H1 (cell line): ENCODE data around the gene RAET1L. TPM values are rescaled to one million over a fixed set of nuclear protein-coding genes. Genes with fewer than 3 reads are reported as not detected.

Experiments used
- CTCF ChIA-PET: fragments of 300-600 bp; sonication (Branson Sonifier 250); formaldehyde crosslinking; loops from one replicate; lab custom pipeline; 2021; ENCODE audit not compliant: partially characterized antibody; lab: Charles Lee
- POLR2A ChIA-PET: fragments of 300-600 bp; sonication (Branson Sonifier 250); formaldehyde crosslinking; loops from one replicate; lab custom pipeline; 2021; ENCODE audit warnings: inconsistent platforms; ENCODE audit not compliant: partially characterized antibody; lab: Charles Lee
- DNase-seq, 2 experiments: peaks; one replicate each; pipeline versions ENCODE4 v3.0.0 to v3.0.0-alpha.2; 2010 to 2022; ENCODE audit warnings: low spot score in 2 of 2, low read depth in 1 of 2, mixed read lengths in 1 of 2
- FAIRE-seq: peaks from 2 replicates; lab custom pipeline; 2011; peaks lifted over from hg19 to GRCh38; lab: Jason Lieb, UNC
- H2AFZ ChIP-seq: 2 replicates; pipeline ENCODE4 v1.8.1; 2012; ENCODE audit warnings: low read length, inconsistent platforms
- H2AK5ac ChIP-seq: 2 replicates; pipeline ENCODE4 v1.6.1; 2013; ENCODE audit warnings: low read depth, low read length
- H2BK120ac ChIP-seq: replicated peaks from 2 replicates; pipeline ENCODE3; 2013; ENCODE audit warnings: low read depth, low read length, inconsistent platforms
- H2BK12ac ChIP-seq: 2 replicates; pipeline ENCODE4 v1.6.1; 2013; ENCODE audit warnings: low read depth, low read length
- H2BK15ac ChIP-seq: 2 replicates; pipeline ENCODE4 v1.6.1; 2013; ENCODE audit warnings: low read length
- H2BK20ac ChIP-seq: 2 replicates; pipeline ENCODE4 v1.6.1; 2013; ENCODE audit warnings: low read length
- H2BK5ac ChIP-seq: 2 replicates; pipeline ENCODE4 v1.6.1; 2013; ENCODE audit warnings: low read depth, low read length
- H3K14ac ChIP-seq: 2 replicates; pipeline ENCODE4 v1.6.1; 2013; ENCODE audit warnings: inconsistent platforms; ENCODE audit not compliant: insufficient read length
- H3K18ac ChIP-seq: 2 replicates; pipeline ENCODE4 v1.6.1; 2013; ENCODE audit warnings: low read length; ENCODE audit errors: extremely low read depth
- H3K23ac ChIP-seq: 2 replicates; pipeline ENCODE4 v1.6.1; 2013; ENCODE audit warnings: inconsistent platforms; ENCODE audit not compliant: insufficient read length
- H3K23me2 ChIP-seq: 2 replicates; pipeline ENCODE4 v1.6.1; 2013; ENCODE audit warnings: low read depth, low read length
- H3K27ac ChIP-seq: 2 replicates; pipeline ENCODE4 v1.6.1; 2011; ENCODE audit warnings: low read depth, low read length, inconsistent platforms
- H3K27me3 ChIP-seq, 4 experiments: replicated peaks in 1 of 4; 1 replicate in 1 of 4; 2 replicates in 3 of 4; pipeline versions ENCODE4 v1.6.1 to v1.8.1; 2011 to 2013; ENCODE audit warnings: low read length in 3 of 4, mild to moderate bottlenecking in 3 of 4, inconsistent platforms in 2 of 4, mixed read lengths in 2 of 4, moderate library complexity in 1 of 4; ENCODE audit not compliant: control insufficient read depth in 3 of 4, insufficient read depth in 3 of 4; ENCODE audit errors: extremely low read depth in 1 of 4
- H3K36me3 ChIP-seq, 4 experiments: 2 replicates each; pipeline versions ENCODE4 v1.6.1 to v1.8.1; 2011 to 2013; ENCODE audit warnings: mild to moderate bottlenecking in 4 of 4, low read length in 3 of 4, moderate library complexity in 2 of 4, control low read depth in 1 of 4, inconsistent platforms in 1 of 4; ENCODE audit not compliant: insufficient read depth in 4 of 4, control insufficient read depth in 2 of 4
- H3K4ac ChIP-seq: replicated peaks from 2 replicates; pipeline ENCODE3; 2013; ENCODE audit warnings: low read length, low read depth, mixed read lengths, inconsistent platforms; ENCODE audit not compliant: insufficient read length
- H3K4me1 ChIP-seq, 4 experiments: replicated peaks in 1 of 4; 1 replicate in 1 of 4; 2 replicates in 3 of 4; pipeline versions ENCODE4 v1.6.1 to v1.8.1; 2011 to 2013; ENCODE audit warnings: low read length in 3 of 4, inconsistent platforms in 2 of 4, mixed read lengths in 1 of 4; ENCODE audit not compliant: insufficient read depth in 4 of 4, control insufficient read depth in 3 of 4
- H3K4me2 ChIP-seq, 2 experiments: 2 replicates each; pipeline versions ENCODE4 v1.6.1 to v1.8.1; 2011 to 2013; ENCODE audit warnings: low read depth in 2 of 2, low read length in 2 of 2, control low read depth in 1 of 2, inconsistent platforms in 1 of 2, mild to moderate bottlenecking in 1 of 2; ENCODE audit not compliant: insufficient read depth in 1 of 2
- H3K4me3 ChIP-seq, 4 experiments: fragments of 200-600, 300-600 bp in 1 of 4; sonication (generic), shearing (Covaris generic), sonication (Bioruptor Twin) in 1 of 4; 2 replicates each; pipeline versions ENCODE4 v1.5.1 to v1.8.1; 2011 to 2016; ENCODE audit warnings: low read length in 4 of 4, low read depth in 3 of 4, control low read depth in 2 of 4, inconsistent platforms in 2 of 4, mild to moderate bottlenecking in 2 of 4, mixed read lengths in 1 of 4, moderate library complexity in 1 of 4; ENCODE audit not compliant: insufficient read depth in 2 of 4; ENCODE audit errors: extremely low read depth in 1 of 4
- H3K56ac ChIP-seq: replicated peaks from 2 replicates; pipeline ENCODE3; 2013; ENCODE audit warnings: low read depth, mild to moderate bottlenecking, mixed read lengths, low read length, inconsistent platforms; ENCODE audit not compliant: insufficient read length
- H3K79me1 ChIP-seq: 2 replicates; pipeline ENCODE4 v1.6.1; 2013; ENCODE audit warnings: low read depth, low read length, control low read depth
- H3K79me2 ChIP-seq, 2 experiments: 2 replicates each; pipeline versions ENCODE4 v1.6.1 to v1.8.1; 2012 to 2013; ENCODE audit warnings: low read length in 2 of 2, mild to moderate bottlenecking in 2 of 2, inconsistent platforms in 1 of 2; ENCODE audit not compliant: insufficient read depth in 2 of 2, control insufficient read depth in 1 of 2
- H3K9ac ChIP-seq, 4 experiments: replicated peaks in 1 of 4; 1 replicate in 1 of 4; 2 replicates in 3 of 4; pipeline versions ENCODE4 v1.6.1 to v1.8.1; 2011 to 2013; ENCODE audit warnings: low read depth in 3 of 4, low read length in 3 of 4, control low read depth in 2 of 4, mild to moderate bottlenecking in 2 of 4, moderate library complexity in 2 of 4, inconsistent platforms in 1 of 4; ENCODE audit errors: extremely low read depth in 1 of 4
- H3K9me3 ChIP-seq, 2 experiments: 2 replicates each; pipeline versions ENCODE4 v1.6.1 to v1.8.1; 2012 to 2013; ENCODE audit warnings: mild to moderate bottlenecking in 2 of 2, moderate library complexity in 2 of 2, control low read depth in 1 of 2, inconsistent platforms in 1 of 2, low read depth in 1 of 2, low read length in 1 of 2, mixed read lengths in 1 of 2; ENCODE audit not compliant: insufficient read depth in 2 of 2
- H4K20me1 ChIP-seq, 2 experiments: replicated peaks in 1 of 2; 2 replicates each; pipeline versions ENCODE3 to v1.8.1; 2011 to 2013; ENCODE audit warnings: inconsistent platforms in 2 of 2, low read length in 2 of 2, mild to moderate bottlenecking in 1 of 2; ENCODE audit not compliant: insufficient read depth in 2 of 2, control insufficient read depth in 1 of 2
- H4K5ac ChIP-seq: 2 replicates; pipeline ENCODE4 v1.6.1; 2013; ENCODE audit warnings: low read length, low read depth, mixed read lengths, inconsistent platforms; ENCODE audit not compliant: insufficient read length
- H4K8ac ChIP-seq: 2 replicates; pipeline ENCODE4 v1.8.0; 2013; ENCODE audit warnings: mild to moderate bottlenecking, moderate library complexity, low read length, inconsistent platforms; ENCODE audit not compliant: insufficient read depth; ENCODE audit errors: extremely low read depth
- H4K91ac ChIP-seq: replicated peaks from 2 replicates; pipeline ENCODE3; 2013; ENCODE audit warnings: low read length, mixed read lengths, inconsistent platforms; ENCODE audit not compliant: insufficient read length
- ASH2L ChIP-seq: fragments of 200-600, 300-600 bp; sonication (generic); IDR thresholded peaks from one replicate; pipeline ENCODE4 v1.7.1; 2017; ENCODE audit warnings: low read length
- ATF3 ChIP-seq: IDR thresholded peaks from 2 replicates; pipeline ENCODE4 v1.6.1; 2011; ENCODE audit warnings: low read depth, mild to moderate bottlenecking, low read length; ENCODE audit not compliant: insufficient read depth
- CEBPB ChIP-seq: IDR thresholded peaks from 2 replicates; pipeline ENCODE4 v1.6.1; 2012; ENCODE audit warnings: low read depth, low read length
- CHD1 ChIP-seq: IDR thresholded peaks from 2 replicates; pipeline ENCODE4 v1.6.1; 2012; ENCODE audit warnings: low read depth, low read length, improper control_type of control experiment
- CTCF ChIP-seq, 3 experiments: IDR thresholded peaks; 1 replicate in 2 of 3; 2 replicates in 1 of 3; pipeline versions ENCODE4 v1.5.1 to v1.6.1; 2011; ENCODE audit warnings: low read length in 3 of 3, mild to moderate bottlenecking in 3 of 3, inconsistent platforms in 2 of 3, low read depth in 1 of 3, moderate library complexity in 1 of 3; ENCODE audit not compliant: insufficient read depth in 1 of 3; ENCODE audit errors: control extremely low read depth in 1 of 3
- E2F6 ChIP-seq: IDR thresholded peaks from 2 replicates; pipeline ENCODE4 v1.6.1; 2012; ENCODE audit warnings: inconsistent platforms
- RXRA ChIP-seq: IDR thresholded peaks from 2 replicates; pipeline ENCODE4 v1.6.1; 2011; ENCODE audit warnings: low read depth, mild to moderate bottlenecking, low read length, moderate library complexity; ENCODE audit not compliant: insufficient read depth
- SIN3A ChIP-seq, 2 experiments: IDR thresholded peaks in 1 of 2; conservative IDR thresholded peaks in 1 of 2; 2 replicates each; pipeline ENCODE4 v1.6.1; 2011 to 2012; ENCODE audit warnings: low read length in 2 of 2, improper control_type of control experiment in 1 of 2, low read depth in 1 of 2, mild to moderate bottlenecking in 1 of 2
- SRF ChIP-seq: IDR thresholded peaks from 2 replicates; pipeline ENCODE4 v1.6.1; 2011; ENCODE audit warnings: mild to moderate bottlenecking, low read depth, low read length, moderate library complexity
- TAF7 ChIP-seq: optimal IDR thresholded peaks from 2 replicates; pipeline ENCODE3; 2011; ENCODE audit warnings: low read depth, mild to moderate bottlenecking, inconsistent platforms, low read length, moderate library complexity, borderline replicate concordance
- WGBS, 2 experiments: shearing (Covaris generic) in 1 of 2; methylation state at CpG; one replicate each; pipeline versions ENCODE4 v1.1.6 to v1.1.7; 2013 to 2015; ENCODE audit warnings: low lambda C conversion rate in 2 of 2, mixed read lengths in 2 of 2, inconsistent platforms in 1 of 2, low coverage in 1 of 2, missing lambda C conversion rate in 1 of 2; ENCODE audit not compliant: insufficient replicate concordance in 2 of 2, insufficient coverage in 1 of 2, insufficient read length in 1 of 2; ENCODE audit errors: extremely low coverage in 1 of 2, missing lambda C conversion rate in 1 of 2; 5-methylcytosine and 5-hydroxymethylcytosine counted together
- polyA plus RNA-seq, 7 experiments: library from polyadenylated mRNA; depleted of rRNA in 3 of 7; stranded (reverse) in 5 of 7; unstranded in 2 of 7; fragments of >200 nt in 5 of 7; fragments of 200-250 nt in 2 of 7; gene quantifications; 1 replicate in 5 of 7; 2 replicates in 1 of 7; 4 replicates in 1 of 7; pipeline versions ENCODE4 v1.2.1 to v1.2.3, GENCODE V29; 2011 to 2013; ENCODE audit warnings: missing spikeins in 2 of 7, mixed read lengths in 2 of 7
- total RNA-seq: library from RNA; stranded (reverse); fragmentation: NEBNext Ultra II Directional; extraction: Animal tissue kit (Norgen Biotek cat#: 25700); gene quantifications from 2 replicates; pipeline ENCODE4 v1.2.1, GENCODE V29; 2021

The RAET1L gene
- total and polyA plus RNA-seq, 2 of the 8 experiments (the other 6 are each of a cell fraction or from before 2014, with no cell fraction given), result not detected

- H3K23ac ChIP-seq, result no peak overlapping the region
- ChIA-PET CTCF (interaction anchor here (1.1 to 4.6 kb wide), 4 partner anchors 18 to 144 kb away, joined by 3 to 54 read pairs (median 6); no protein-coding TSS in a partner anchor), POLR2A (no interaction called here)
- no peak overlapping the region for H2BK15ac ChIP-seq
- no peak overlapping the region for H2BK5ac ChIP-seq
- H3K4ac ChIP-seq, result no peak overlapping the region
- H3K36me3 ChIP-seq, result no peaks in the 10 kb centered on the region
- no peak overlapping the region for H4K5ac ChIP-seq
- H3K27me3 ChIP-seq, result peaks cover 0 to 20% (median 11%) of the 10 kb centered on the region in 4 experiments; a peak in 5 of 7 replicates
- no peaks in the 10 kb centered on the region for H3K79me1 ChIP-seq
- H3K4me3 ChIP-seq, result no peak overlapping the region
- peaks cover 7% of the 10 kb centered on the region; the same call in 1 of the 2 replicates for H3K23me2 ChIP-seq
- no peak overlapping the region for H2BK120ac ChIP-seq
- H2BK12ac ChIP-seq, result no peak overlapping the region
- peaks cover 0 to 4% of the 10 kb centered on the region in 2 experiments for H4K20me1 ChIP-seq
- no peaks in the 10 kb centered on the region for H3K79me2 ChIP-seq
- H3K56ac ChIP-seq, result no peak overlapping the region
- no peak overlapping the region for H2AK5ac ChIP-seq
- no peak for DNase-seq
- no peak overlapping the region for H2AFZ ChIP-seq
- no peak overlapping the region for H4K91ac ChIP-seq
- no peak overlapping the region for H3K4me2 ChIP-seq
- no peak overlapping the region for H3K9ac ChIP-seq
- H4K8ac ChIP-seq, result no peak overlapping the region
- no peak overlapping the region for H3K14ac ChIP-seq
- WGBS, 2 experiments, result 74% methylated on average over 8 of the region's 8 CpGs; no CpG with 5 or more reads in 1 of the 2 experiments
- no peak overlapping the region for H3K27ac ChIP-seq
- peaks cover 0 to 2% (median 0%) of the 10 kb centered on the region in 4 experiments; a peak in 3 of 7 replicates for H3K4me1 ChIP-seq
- no peaks in the 10 kb centered on the region for H3K9me3 ChIP-seq
- no peak overlapping the region for H3K18ac ChIP-seq
- no peak overlapping the region for H2BK20ac ChIP-seq
- no peak for FAIRE-seq
- no peak for TF ChIP-seq SIN3A (conservative IDR thresholded peaks at IDR 0.05 in 1 of 2, IDR thresholded peaks at IDR 0.05 in 1 of 2; ENCODE audit: low read depth in 1 of 2, low read length in 2 of 2)
- no peak for TF ChIP-seq RXRA
- TF ChIP-seq ATF3, result no peak
- no peak for TF ChIP-seq ASH2L
- no peak for TF ChIP-seq CTCF (IDR thresholded peaks at IDR 0.05; ENCODE audit: control extremely low read depth in 1 of 3, insufficient read depth in 1 of 3, low read depth in 1 of 3, low read length in 3 of 3)
- no peak for TF ChIP-seq TAF7
- TF ChIP-seq CEBPB, result no peak
- no peak for TF ChIP-seq SRF
- no peak for TF ChIP-seq E2F6
- TF ChIP-seq CHD1, result no peak
Measured at GRCh38 chr6:150072201-150072600, 46.9 kb upstream of the RAET1L start.
